GM12864 (cell line): ENCODE measurements around the gene NPRL2.

ENCODE experiments used
- DNase-seq: peaks from one replicate; pipeline ENCODE4 v3.0.0-alpha.2; 2011; ENCODE audit warnings: low read depth
- H3K4me3 ChIP-seq: 2 replicates; pipeline ENCODE4 v1.5.1; 2011; ENCODE audit warnings: mild to moderate bottlenecking, low read depth, low read length, control low read depth
- CTCF ChIP-seq: IDR thresholded peaks from 2 replicates; pipeline ENCODE4 v1.5.1; 2011; ENCODE audit warnings: low read depth, mild to moderate bottlenecking, moderate library complexity, low read length, control low read depth, inconsistent platforms; ENCODE audit errors: missing control alignments

NPRL2 gene

GRCh38 chr3:50327129-50327528 is 23.4 kb downstream of the NPRL2 start:
- peak overlapping the region; percentile 89 for H3K4me3 ChIP-seq
- no peak for TF ChIP-seq CTCF
- DNase-seq, result no peak

GRCh38 chr3:50326182-50326541 is 24.4 kb downstream of the NPRL2 start:
- no peak overlapping the region for H3K4me3 ChIP-seq
- no peak for DNase-seq
- no peak for TF ChIP-seq CTCF

GRCh38 chr3:50325497-50326181 is 24.9 kb downstream of the NPRL2 start:
- no peak for DNase-seq
- no peak overlapping the region for H3K4me3 ChIP-seq
- TF ChIP-seq CTCF, result no peak

- DNase-seq, result no peak
- TF ChIP-seq CTCF, result no peak
- no peak overlapping the region for H3K4me3 ChIP-seq
These were observed 25.5 kb downstream of the NPRL2 start for GRCh38 chr3:50325113-50325480.

- DNase-seq, result no peak
- TF ChIP-seq CTCF, result peak; percentile 81
- H3K4me3 ChIP-seq, result no peak overlapping the region
These were observed 26.0 kb downstream of the NPRL2 start for GRCh38 chr3:50324351-50325112.

GRCh38 chr3:50323614-50324199 is 26.9 kb downstream of the NPRL2 start:
- no peak for DNase-seq
- TF ChIP-seq CTCF, result no peak
- no peak overlapping the region for H3K4me3 ChIP-seq

- no peak overlapping the region for H3K4me3 ChIP-seq
- DNase-seq, result no peak
- TF ChIP-seq CTCF, result no peak
These were observed 27.4 kb downstream of the NPRL2 start for GRCh38 chr3:50323092-50323600.
